ENCODE data around the gene ROPN1B.

The ROPN1B gene

GRCh38 chr3:125958511-125959316 lies 10.3 kb upstream of the ROPN1B start:
- DNase-seq (ENCODE audit: low read depth in 1 of 2, low spot score in 1 of 2): no peak
- TF ChIP-seq POLR2AphosphoS5 (IDR thresholded peaks at IDR 0.05; ENCODE audit: low read depth): no peak
- no peak for TF ChIP-seq GABPA (IDR thresholded peaks at IDR 0.05; ENCODE audit: low read depth)
- no peak for TF ChIP-seq CTCF (IDR thresholded peaks at IDR 0.05; ENCODE audit: insufficient read depth, low read length)
- TF ChIP-seq REST (IDR thresholded peaks at IDR 0.05; ENCODE audit: insufficient replicate concordance, low read depth): no peak
- no peak for TF ChIP-seq SPI1 (IDR thresholded peaks at IDR 0.05; ENCODE audit: borderline replicate concordance, low read depth)
- no peaks in the 10 kb centered on the region for H3K27me3 ChIP-seq (ENCODE audit: insufficient read depth, poor library complexity, severe bottlenecking)
- no peak overlapping the region for H3K4me3 ChIP-seq (replicated peaks; ENCODE audit: insufficient read depth, low read length)
- H3K27ac ChIP-seq (replicated peaks): no peak overlapping the region

- TF ChIP-seq SPI1 (IDR thresholded peaks at IDR 0.05; ENCODE audit: borderline replicate concordance, low read depth) (no peak), GABPA (IDR thresholded peaks at IDR 0.05; ENCODE audit: low read depth) (no peak), POLR2AphosphoS5 (IDR thresholded peaks at IDR 0.05; ENCODE audit: low read depth) (no peak), CTCF (IDR thresholded peaks at IDR 0.05; ENCODE audit: insufficient read depth, low read length) (no peak), REST (IDR thresholded peaks at IDR 0.05; ENCODE audit: insufficient replicate concordance, low read depth) (no peak)
- no peak overlapping the region for H3K27ac ChIP-seq (replicated peaks)
- H3K27me3 ChIP-seq (ENCODE audit: insufficient read depth, poor library complexity, severe bottlenecking): no peaks in the 10 kb centered on the region
- no peak for DNase-seq (ENCODE audit: low read depth in 1 of 2, low spot score in 1 of 2)
- no peak overlapping the region for H3K4me3 ChIP-seq (replicated peaks; ENCODE audit: insufficient read depth, low read length)
Measured at GRCh38 chr3:125959317-125960065, 9.5 kb upstream of the ROPN1B start.

- DNase-seq (ENCODE audit: low read depth in 1 of 2, low spot score in 1 of 2): no peak
- Histone ChIP-seq H3K4me3 (replicated peaks; ENCODE audit: insufficient read depth, low read length) (no peak overlapping the region), H3K27me3 (ENCODE audit: insufficient read depth, poor library complexity, severe bottlenecking) (no peaks in the 10 kb centered on the region), H3K27ac (replicated peaks) (no peak overlapping the region)
- TF ChIP-seq POLR2AphosphoS5 (IDR thresholded peaks at IDR 0.05; ENCODE audit: low read depth) (no peak), REST (IDR thresholded peaks at IDR 0.05; ENCODE audit: insufficient replicate concordance, low read depth) (no peak), GABPA (IDR thresholded peaks at IDR 0.05; ENCODE audit: low read depth) (no peak), CTCF (IDR thresholded peaks at IDR 0.05; ENCODE audit: insufficient read depth, low read length) (no peak), SPI1 (IDR thresholded peaks at IDR 0.05; ENCODE audit: borderline replicate concordance, low read depth) (no peak)
Measured at GRCh38 chr3:125960066-125960424, 8.9 kb upstream of the ROPN1B start.
